GM12878 (cell line): Measurements from ENCODE around the gene BLTP3B. TPM values are rescaled to one million over a fixed set of nuclear protein-coding genes. Genes with fewer than 3 reads are reported as not detected.
A peak's percentile ranks its signal among the peaks of the same experiment; 100 is the strongest.

Experiments
- ATAC-seq: fragments of 200-7000 bp; cut with Tn5 transposase; 3 replicates; pipeline ENCODE4 v1.9.1; 2020; ENCODE audit warnings: mild to moderate bottlenecking, moderate library complexity
- BruUV-seq: library from RNA; stranded (reverse); fragments of 400-500 nt; replicated peaks from 2 replicates; lab custom pipeline; 2021; lab: Mats Ljungman, UMichigan
- CTCF ChIA-PET: fragments of 300-600 bp; sonication (Branson Sonifier 250); formaldehyde crosslinking; extraction: SDS; loops from one replicate; lab custom pipeline; 2021; ENCODE audit warnings: inconsistent platforms; lab: Yijun Ruan, JAX
- POLR2A ChIA-PET: fragments of 350-600 bp; formaldehyde crosslinking; extraction: SDS; loops from one replicate; lab custom pipeline; 2021; ENCODE audit warnings: inconsistent platforms; lab: Charles Lee
- RAD21 ChIA-PET: fragments of 300-600 bp; sonication (Branson Sonifier 250); formaldehyde crosslinking; loops from one replicate; lab custom pipeline; 2023; ENCODE audit warnings: antibody characterized with exemption; ENCODE audit not compliant: unreplicated experiment; lab: Charles Lee
- SMC1A ChIA-PET: fragments of 300-600 bp; sonication (Branson Sonifier 250); formaldehyde crosslinking; loops from one replicate; lab custom pipeline; 2023; ENCODE audit not compliant: unreplicated experiment, uncharacterized antibody; lab: Charles Lee
- DNase-seq: peaks from one replicate; pipeline ENCODE4 v3.0.0-alpha.2; 2011; ENCODE audit warnings: low read depth, low spot score
- FAIRE-seq: peaks from 3 replicates; lab custom pipeline; 2011; peaks lifted over from hg19 to GRCh38; lab: Jason Lieb, UNC
- H2AFZ ChIP-seq: 2 replicates; pipeline ENCODE4 v1.6.0; 2011; ENCODE audit warnings: low read depth, low read length, control low read depth; ENCODE audit not compliant: control insufficient read depth
- H3K27ac ChIP-seq: 2 replicates; pipeline ENCODE4 v1.5.1; 2011; ENCODE audit warnings: control low read depth; ENCODE audit not compliant: control insufficient read depth, insufficient read depth
- H3K27me3 ChIP-seq, 2 experiments: replicated peaks in 1 of 2; 2 replicates each; pipeline versions ENCODE4 v1.6.0 to v1.6.1; 2011; ENCODE audit warnings: low read length in 1 of 2; ENCODE audit not compliant: control insufficient read depth in 2 of 2, insufficient read depth in 2 of 2
- H3K36me3 ChIP-seq, 2 experiments: 2 replicates each; pipeline ENCODE4 v1.5.1; 2011; ENCODE audit warnings: low read length in 1 of 2; ENCODE audit not compliant: control insufficient read depth in 2 of 2, insufficient read depth in 2 of 2
- H3K4me1 ChIP-seq: 2 replicates; pipeline ENCODE4 v1.6.1; 2011; ENCODE audit warnings: mild to moderate bottlenecking, low read length, moderate library complexity, mixed read lengths; ENCODE audit not compliant: control insufficient read depth, insufficient read depth
- H3K4me2 ChIP-seq: 2 replicates; pipeline ENCODE4 v1.6.0; 2011; ENCODE audit warnings: control low read depth; ENCODE audit not compliant: control insufficient read depth, insufficient read depth
- H3K4me3 ChIP-seq: fragments of 200-600 bp; sonication (generic); 2 replicates; pipeline ENCODE4 v1.5.1; 2016
- H3K79me2 ChIP-seq: 2 replicates; pipeline ENCODE4 v1.6.0; 2011; ENCODE audit warnings: low read length; ENCODE audit not compliant: control insufficient read depth, insufficient read depth
- H3K9ac ChIP-seq: 2 replicates; pipeline ENCODE4 v1.8.0; 2011; ENCODE audit warnings: low read length, control low read depth, mixed read lengths; ENCODE audit not compliant: control insufficient read depth, insufficient read depth
- H3K9me3 ChIP-seq: replicated peaks from 3 replicates; pipeline ENCODE4 v1.5.1; 2011; ENCODE audit warnings: mild to moderate bottlenecking, low read length; ENCODE audit not compliant: control insufficient read depth, insufficient read depth
- H4K20me1 ChIP-seq: 2 replicates; pipeline ENCODE4 v1.6.0; 2011; ENCODE audit not compliant: control insufficient read depth, insufficient read depth
- NR2F1 ChIP-seq: fragments of 450-650 bp; conservative IDR thresholded peaks from 2 replicates; pipeline ENCODE4 v1.6.1; 2017; ENCODE audit warnings: mild to moderate bottlenecking
- WGBS: methylation state at CpG from one replicate; pipeline ENCODE4 v1.1.6; 2016; ENCODE audit warnings: low lambda C conversion rate; ENCODE audit not compliant: insufficient replicate concordance, insufficient coverage; ENCODE audit errors: missing lambda C conversion rate; 5-methylcytosine and 5-hydroxymethylcytosine counted together
- in situ Hi-C: fragments of 300-500 bp; cut with MboI; formaldehyde crosslinking; loops from 9 replicates; pipeline ENCODE4 v1.14.3; 2018; ENCODE audit warnings: mixed read lengths
- intact Hi-C: fragments of 100-400 bp; cut with micrococcal nuclease; formaldehyde crosslinking; loops from one replicate; pipeline ENCODE4 v1.14.2; 2022; ENCODE audit not compliant: unreplicated experiment
- polyA plus RNA-seq, 11 experiments: library from polyadenylated mRNA; depleted of rRNA in 4 of 11; unstranded in 6 of 11; stranded (reverse) in 5 of 11; fragments of >200 nt; fragmentation: Nextera tagmentation in 4 of 11; fragmentation: Illumina TruSeq in 1 of 11; extraction: Ambion mirVana in 4 of 11; extraction: Trizol in 1 of 11; gene quantifications; 1 replicate in 1 of 11; 2 replicates in 10 of 11; pipeline versions ENCODE4 v1.2.1 to v1.2.3, GENCODE V29; 2011 to 2016; ENCODE audit warnings: inconsistent platforms in 2 of 11, missing spikeins in 2 of 11, low read depth in 1 of 11
- total RNA-seq, 4 experiments: library from RNA; depleted of rRNA in 3 of 4; stranded (reverse); fragments of >200 nt in 3 of 4; fragmentation: Illumina TruSeq in 1 of 4; extraction: Trizol in 1 of 4; gene quantifications; 2 replicates each; pipeline versions ENCODE4 v1.2.1 to v1.2.3, GENCODE V29; 2013 to 2021
- TF ChIP-seq, protein P1 (sequence below): fragments of 450-650 bp; IDR thresholded peaks from 2 replicates; pipeline ENCODE4 v1.6.1; 2016; ENCODE audit warnings: mild to moderate bottlenecking

BLTP3B gene
- total and polyA plus RNA-seq, 10 of the 15 experiments (the other 5 are each of a cell fraction or from before 2014, with no cell fraction given), result 3.6 to 23.6 (median 17.0) TPM

DNA sequence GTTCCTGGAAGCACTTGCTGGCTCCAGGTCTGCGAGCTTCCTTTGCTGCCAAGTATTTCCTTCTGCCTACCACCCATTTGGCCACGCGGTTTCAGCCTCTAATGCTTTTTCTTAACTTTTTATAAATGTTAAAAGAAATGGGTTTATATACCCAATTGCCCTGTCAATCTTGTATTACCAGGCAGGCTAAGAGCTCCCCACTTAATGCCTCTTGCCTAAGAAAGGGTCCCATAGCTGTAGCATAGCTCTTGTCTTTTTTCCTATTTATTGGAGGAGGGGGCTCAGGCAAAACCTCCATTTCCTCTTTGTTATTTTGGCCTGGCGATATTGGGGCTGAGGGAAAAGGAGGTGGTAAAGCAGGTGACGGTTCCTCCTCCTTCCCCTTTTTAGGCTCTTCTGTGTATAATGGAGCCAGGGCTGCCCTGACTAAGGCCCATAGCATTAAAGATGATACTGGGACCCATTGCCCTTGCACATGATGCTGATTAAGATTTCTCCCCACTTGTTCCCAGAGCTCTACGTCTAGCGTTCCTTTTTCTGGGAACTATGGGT lies 21.6 kb upstream of the BLTP3B start:
- no peaks in the 10 kb centered on the region for H3K79me2 ChIP-seq
- 52% methylated on average over 7 of the region's 7 CpGs for WGBS
- BruUV-seq, result no TSS peak
- H3K27ac ChIP-seq, result no peak overlapping the region; the same call in 1 of the 2 replicates
- CTCF ChIA-PET, result interaction anchor here (0.9 to 4.3 kb wide), 8 partner anchors 10 to 391 kb away, joined by 3 to 47 read pairs (median 6); partner anchors contain the start of gene ACTR6
- RAD21 ChIA-PET, result interaction anchor here (0.8 to 1.5 kb wide), 2 partner anchors 21 to 26 kb away, joined by 3 read pairs; no protein-coding TSS in a partner anchor
- H4K20me1 ChIP-seq, result no peaks in the 10 kb centered on the region
- SMC1A ChIA-PET, result interaction anchor here (0.6 to 1.7 kb wide), 7 partner anchors 10 to 1208 kb away, joined by 3 to 4 read pairs (median 3); partner anchors contain the start of gene ACTR6
- no peak overlapping the region for H3K9ac ChIP-seq
- peak overlapping the region; percentile 64 for H3K4me2 ChIP-seq
- peak overlapping the region; percentile 65 for H2AFZ ChIP-seq
- 0 out of 2 replicates have a peak, but pooled peaks cover 3% of the 10 kb centered on the region for H3K4me1 ChIP-seq
- in situ Hi-C loops, result no loop called here
- POLR2A ChIA-PET, result interaction anchor here (1.7 kb wide), 1 partner anchor 25 kb away, joined by 3 read pairs; no protein-coding TSS in a partner anchor
- H3K9me3 ChIP-seq, result no peaks in the 10 kb centered on the region
- FAIRE-seq, result no peak
- H3K27me3 ChIP-seq, result no peaks in the 10 kb centered on the region
- intact Hi-C loops, result no loop called here
- H3K4me3 ChIP-seq, result no peak overlapping the region
- peak; percentile 12; the same call in 2 of the 3 replicates for ATAC-seq
- no peak for TF ChIP-seq NR2F1
- TF ChIP-seq, protein P1, sequence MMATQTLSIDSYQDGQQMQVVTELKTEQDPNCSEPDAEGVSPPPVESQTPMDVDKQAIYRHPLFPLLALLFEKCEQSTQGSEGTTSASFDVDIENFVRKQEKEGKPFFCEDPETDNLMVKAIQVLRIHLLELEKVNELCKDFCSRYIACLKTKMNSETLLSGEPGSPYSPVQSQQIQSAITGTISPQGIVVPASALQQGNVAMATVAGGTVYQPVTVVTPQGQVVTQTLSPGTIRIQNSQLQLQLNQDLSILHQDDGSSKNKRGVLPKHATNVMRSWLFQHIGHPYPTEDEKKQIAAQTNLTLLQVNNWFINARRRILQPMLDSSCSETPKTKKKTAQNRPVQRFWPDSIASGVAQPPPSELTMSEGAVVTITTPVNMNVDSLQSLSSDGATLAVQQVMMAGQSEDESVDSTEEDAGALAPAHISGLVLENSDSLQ, result peak; percentile 43; the same call in 1 of the 2 replicates
- H3K36me3 ChIP-seq, result no peaks in the 10 kb centered on the region
- DNase-seq, result no peak
